ENCODE data around the gene SPC24. TPM values are rescaled to one million over a fixed set of nuclear protein-coding genes. Genes with fewer than 3 reads are reported as not detected.

Gene SPC24
- polyA plus RNA-seq, 1 experiment = 18.9 TPM

GRCh38 chr19:11137542-11138384 is 17.8 kb downstream of the SPC24 start:
- Histone ChIP-seq H3K4me3 (ENCODE audit: low read depth, low read length) (peak overlapping the region; percentile 24), H3K36me3 (ENCODE audit: control insufficient read depth, insufficient read depth, low read length) (peaks cover 1% of the 10 kb centered on the region; the same call in 1 of the 2 replicates), H3K27me3 (ENCODE audit: control insufficient read depth, insufficient read depth, low read length) (no peaks in the 10 kb centered on the region)
- POLR2A ChIA-PET = interaction anchor here (0.6 kb wide), 1 partner anchor 97 kb away, joined by 4 read pairs; no protein-coding TSS in a partner anchor
- no peak for DNase-seq (ENCODE audit: low read depth)
- CTCF ChIA-PET = interaction anchor here (0.6 to 4.2 kb wide), 26 partner anchors 9 to 345 kb away, joined by 3 to 57 read pairs (median 5); partner anchors contain the start of gene KANK2
- TF ChIP-seq CTCF (IDR thresholded peaks at IDR 0.05; ENCODE audit: insufficient read depth, low read depth, low read length) = peak; percentile 84

GRCh38 chr19:11136400-11137101 is 19.0 kb downstream of the SPC24 start:
- no peak for TF ChIP-seq CTCF (IDR thresholded peaks at IDR 0.05; ENCODE audit: insufficient read depth, low read depth, low read length)
- POLR2A ChIA-PET = no interaction called here
- peaks cover 7% of the 10 kb centered on the region for H3K36me3 ChIP-seq (ENCODE audit: control insufficient read depth, insufficient read depth, low read length)
- CTCF ChIA-PET = interaction anchor here (0.6 to 4.2 kb wide), 12 partner anchors 10 to 346 kb away, joined by 3 to 57 read pairs (median 5); no protein-coding TSS in a partner anchor
- no peak for DNase-seq (ENCODE audit: low read depth)
- no peaks in the 10 kb centered on the region for H3K27me3 ChIP-seq (ENCODE audit: control insufficient read depth, insufficient read depth, low read length)
- H3K4me3 ChIP-seq (ENCODE audit: low read depth, low read length) = no peak overlapping the region

DNA sequence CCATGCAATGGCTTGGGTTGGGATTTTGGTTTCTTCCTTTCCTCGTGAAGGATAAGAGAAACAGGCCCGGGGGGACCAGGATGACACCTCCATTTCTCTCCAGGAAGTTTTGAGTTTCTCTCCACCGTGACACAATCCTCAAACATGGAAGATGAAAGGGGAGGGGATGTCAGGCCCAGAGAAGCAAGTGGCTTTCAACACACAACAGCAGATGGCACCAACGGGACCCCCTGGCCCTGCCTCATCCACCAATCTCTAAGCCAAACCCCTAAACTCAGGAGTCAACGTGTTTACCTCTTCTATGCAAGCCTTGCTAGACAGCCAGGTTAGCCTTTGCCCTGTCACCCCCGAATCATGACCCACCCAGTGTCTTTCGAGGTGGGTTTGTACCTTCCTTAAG is 24.1 kb downstream of the SPC24 start:
- DNase-seq (ENCODE audit: low read depth) = no peak
- Histone ChIP-seq H3K27me3 (ENCODE audit: control insufficient read depth, insufficient read depth, low read length) (no peaks in the 10 kb centered on the region), H3K36me3 (ENCODE audit: control insufficient read depth, insufficient read depth, low read length) (peaks cover 36% of the 10 kb centered on the region), H3K4me3 (ENCODE audit: low read depth, low read length) (no peak overlapping the region)
- TF ChIP-seq CTCF (IDR thresholded peaks at IDR 0.05; ENCODE audit: insufficient read depth, low read depth, low read length) = no peak
- CTCF ChIA-PET = interaction anchor here (0.9 to 1.0 kb wide), 2 partner anchors 95 to 187 kb away, joined by 3 to 5 read pairs; no protein-coding TSS in a partner anchor
- POLR2A ChIA-PET = no interaction called here

GRCh38 chr19:11130824-11131455 is 24.6 kb downstream of the SPC24 start:
- TF ChIP-seq CTCF (IDR thresholded peaks at IDR 0.05; ENCODE audit: insufficient read depth, low read depth, low read length) = peak; percentile 97
- DNase-seq (ENCODE audit: low read depth) = no peak
- ChIA-PET POLR2A (no interaction called here), CTCF (interaction anchor here (0.7 to 1.0 kb wide), 7 partner anchors 38 to 186 kb away, joined by 3 to 5 read pairs (median 3); no protein-coding TSS in a partner anchor)
- H3K4me3 ChIP-seq (ENCODE audit: low read depth, low read length) = no peak overlapping the region
- H3K36me3 ChIP-seq (ENCODE audit: control insufficient read depth, insufficient read depth, low read length) = peaks cover 37% of the 10 kb centered on the region
- H3K27me3 ChIP-seq (ENCODE audit: control insufficient read depth, insufficient read depth, low read length) = no peaks in the 10 kb centered on the region
